ENCODE data around the gene FRMD3.

The FRMD3 gene

GRCh38 chr9:83245979-83246659 lies 292.1 kb downstream of the FRMD3 start:
- no peak for DNase-seq (ENCODE audit: low read depth)
- TF ChIP-seq, protein P1, sequence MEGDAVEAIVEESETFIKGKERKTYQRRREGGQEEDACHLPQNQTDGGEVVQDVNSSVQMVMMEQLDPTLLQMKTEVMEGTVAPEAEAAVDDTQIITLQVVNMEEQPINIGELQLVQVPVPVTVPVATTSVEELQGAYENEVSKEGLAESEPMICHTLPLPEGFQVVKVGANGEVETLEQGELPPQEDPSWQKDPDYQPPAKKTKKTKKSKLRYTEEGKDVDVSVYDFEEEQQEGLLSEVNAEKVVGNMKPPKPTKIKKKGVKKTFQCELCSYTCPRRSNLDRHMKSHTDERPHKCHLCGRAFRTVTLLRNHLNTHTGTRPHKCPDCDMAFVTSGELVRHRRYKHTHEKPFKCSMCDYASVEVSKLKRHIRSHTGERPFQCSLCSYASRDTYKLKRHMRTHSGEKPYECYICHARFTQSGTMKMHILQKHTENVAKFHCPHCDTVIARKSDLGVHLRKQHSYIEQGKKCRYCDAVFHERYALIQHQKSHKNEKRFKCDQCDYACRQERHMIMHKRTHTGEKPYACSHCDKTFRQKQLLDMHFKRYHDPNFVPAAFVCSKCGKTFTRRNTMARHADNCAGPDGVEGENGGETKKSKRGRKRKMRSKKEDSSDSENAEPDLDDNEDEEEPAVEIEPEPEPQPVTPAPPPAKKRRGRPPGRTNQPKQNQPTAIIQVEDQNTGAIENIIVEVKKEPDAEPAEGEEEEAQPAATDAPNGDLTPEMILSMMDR (IDR thresholded peaks at IDR 0.05; ENCODE audit: low read length, missing control alignments), result no peak
- no peak overlapping the region for H3K4me3 ChIP-seq (replicated peaks; ENCODE audit: low read depth, low read length)

DNA sequence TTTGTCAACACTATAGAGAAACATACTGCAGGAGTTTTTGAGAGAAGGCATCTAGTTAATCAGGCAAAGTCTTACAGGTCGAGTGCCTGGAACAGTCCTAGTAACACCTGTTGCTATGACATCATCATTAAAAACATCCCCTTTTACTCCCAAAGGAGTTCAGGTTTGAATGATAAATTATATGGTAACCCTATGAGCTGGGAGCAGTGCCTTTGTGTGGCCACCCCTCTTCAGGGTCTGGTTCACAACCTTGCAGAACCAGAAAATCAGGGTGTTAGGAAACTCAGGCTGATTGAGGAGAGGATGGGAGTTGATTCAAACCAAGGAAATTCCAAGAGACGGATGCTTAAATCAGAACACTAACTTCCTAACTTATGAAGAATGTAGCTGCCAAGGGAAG lies 296.1 kb downstream of the FRMD3 start:
- no peak for DNase-seq (ENCODE audit: low read depth)
- TF ChIP-seq, protein P1 (IDR thresholded peaks at IDR 0.05; ENCODE audit: low read length, missing control alignments), result no peak

GRCh38 chr9:83240671-83241070 lies 297.5 kb downstream of the FRMD3 start:
- H3K4me3 ChIP-seq (replicated peaks; ENCODE audit: low read depth, low read length), result no peak overlapping the region
- TF ChIP-seq, protein P1 (IDR thresholded peaks at IDR 0.05; ENCODE audit: low read length, missing control alignments), result no peak
- DNase-seq (ENCODE audit: low read depth), result no peak

More for the DNA sequence above, 296.1 kb downstream of the FRMD3 start:
- no peak overlapping the region for H3K4me3 ChIP-seq (replicated peaks; ENCODE audit: low read depth, low read length)

- no peak overlapping the region for H3K4me3 ChIP-seq (replicated peaks; ENCODE audit: low read depth, low read length)
- DNase-seq (ENCODE audit: low read depth), result peak; percentile 42
- TF ChIP-seq, protein P1 (IDR thresholded peaks at IDR 0.05; ENCODE audit: low read length, missing control alignments), result no peak
These were observed 298.5 kb downstream of the FRMD3 start for GRCh38 chr9:83239747-83240146.

- TF ChIP-seq, protein P1 (IDR thresholded peaks at IDR 0.05; ENCODE audit: low read length, missing control alignments), result no peak
- peak; percentile 36 for DNase-seq (ENCODE audit: low read depth)
- H3K4me3 ChIP-seq (replicated peaks; ENCODE audit: low read depth, low read length), result no peak overlapping the region
These were observed 299.1 kb downstream of the FRMD3 start for GRCh38 chr9:83238871-83239640.

GRCh38 chr9:83236029-83236696 lies 302.0 kb downstream of the FRMD3 start:
- no peak for DNase-seq (ENCODE audit: low read depth)
- H3K4me3 ChIP-seq (replicated peaks; ENCODE audit: low read depth, low read length), result no peak overlapping the region
- TF ChIP-seq, protein P1 (IDR thresholded peaks at IDR 0.05; ENCODE audit: low read length, missing control alignments), result no peak
